ENCODE measurements around the gene CROCC. TPM values are rescaled to one million over a fixed set of nuclear protein-coding genes. Genes with fewer than 3 reads are reported as not detected.

CROCC gene
- total and polyA plus RNA-seq, 4 donors, result 2.9 to 8.3 (median 5.1) TPM

DNA sequence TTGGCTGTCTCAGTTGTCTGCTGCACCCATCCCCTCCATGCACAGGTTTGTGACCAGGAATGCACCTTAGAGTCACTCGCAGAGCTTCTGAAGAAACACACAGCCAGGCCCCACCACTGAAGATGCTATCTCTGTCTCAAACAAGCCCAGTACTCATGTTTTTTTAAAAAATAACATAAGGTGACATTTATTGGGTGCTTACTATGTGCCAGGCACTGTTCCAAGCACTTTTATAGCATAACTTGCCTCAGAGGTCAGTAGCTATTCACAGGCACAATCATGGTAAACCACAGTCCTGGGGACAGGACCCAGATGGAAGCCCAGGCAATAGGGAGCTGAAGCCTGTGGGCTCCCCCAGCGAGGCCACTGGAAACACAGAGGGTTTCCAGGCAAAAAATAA, 98.8 kb downstream of the CROCC start:
- H3K4me1 ChIP-seq (ENCODE audit: control insufficient read depth in 4 of 4, insufficient read depth in 4 of 4, low read length in 3 of 4), result no peaks in the 10 kb centered on the region
- H3K9ac ChIP-seq (ENCODE audit: low read depth in 1 of 2, low read length in 2 of 2), result no peak overlapping the region
- no peak overlapping the region for H3K4me3 ChIP-seq (ENCODE audit: low read depth in 1 of 3, low read length in 3 of 3)
- H3K36me3 ChIP-seq (ENCODE audit: control insufficient read depth in 4 of 4, insufficient read depth in 3 of 4, low read depth in 1 of 4, low read length in 3 of 4), result peaks cover 20 to 76% (median 61%) of the 10 kb centered on the region in 4 donors
- no peaks in the 10 kb centered on the region for H3K9me3 ChIP-seq (ENCODE audit: control insufficient read depth in 4 of 4, low read length in 3 of 4)
- no peak overlapping the region for H3K27ac ChIP-seq (ENCODE audit: low read depth in 1 of 2, low read length in 2 of 2)
- no peaks in the 10 kb centered on the region for H3K27me3 ChIP-seq (ENCODE audit: control insufficient read depth in 4 of 4, insufficient read depth in 4 of 4, low read length in 3 of 4)
- DNase-seq (ENCODE audit: low spot score), result no peak
- TF ChIP-seq, protein P1, sequence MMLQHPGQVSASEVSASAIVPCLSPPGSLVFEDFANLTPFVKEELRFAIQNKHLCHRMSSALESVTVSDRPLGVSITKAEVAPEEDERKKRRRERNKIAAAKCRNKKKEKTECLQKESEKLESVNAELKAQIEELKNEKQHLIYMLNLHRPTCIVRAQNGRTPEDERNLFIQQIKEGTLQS (IDR thresholded peaks at IDR 0.05), result no peak
- TF ChIP-seq MAX (IDR thresholded peaks at IDR 0.05), result no peak
- TF ChIP-seq, protein P2, sequence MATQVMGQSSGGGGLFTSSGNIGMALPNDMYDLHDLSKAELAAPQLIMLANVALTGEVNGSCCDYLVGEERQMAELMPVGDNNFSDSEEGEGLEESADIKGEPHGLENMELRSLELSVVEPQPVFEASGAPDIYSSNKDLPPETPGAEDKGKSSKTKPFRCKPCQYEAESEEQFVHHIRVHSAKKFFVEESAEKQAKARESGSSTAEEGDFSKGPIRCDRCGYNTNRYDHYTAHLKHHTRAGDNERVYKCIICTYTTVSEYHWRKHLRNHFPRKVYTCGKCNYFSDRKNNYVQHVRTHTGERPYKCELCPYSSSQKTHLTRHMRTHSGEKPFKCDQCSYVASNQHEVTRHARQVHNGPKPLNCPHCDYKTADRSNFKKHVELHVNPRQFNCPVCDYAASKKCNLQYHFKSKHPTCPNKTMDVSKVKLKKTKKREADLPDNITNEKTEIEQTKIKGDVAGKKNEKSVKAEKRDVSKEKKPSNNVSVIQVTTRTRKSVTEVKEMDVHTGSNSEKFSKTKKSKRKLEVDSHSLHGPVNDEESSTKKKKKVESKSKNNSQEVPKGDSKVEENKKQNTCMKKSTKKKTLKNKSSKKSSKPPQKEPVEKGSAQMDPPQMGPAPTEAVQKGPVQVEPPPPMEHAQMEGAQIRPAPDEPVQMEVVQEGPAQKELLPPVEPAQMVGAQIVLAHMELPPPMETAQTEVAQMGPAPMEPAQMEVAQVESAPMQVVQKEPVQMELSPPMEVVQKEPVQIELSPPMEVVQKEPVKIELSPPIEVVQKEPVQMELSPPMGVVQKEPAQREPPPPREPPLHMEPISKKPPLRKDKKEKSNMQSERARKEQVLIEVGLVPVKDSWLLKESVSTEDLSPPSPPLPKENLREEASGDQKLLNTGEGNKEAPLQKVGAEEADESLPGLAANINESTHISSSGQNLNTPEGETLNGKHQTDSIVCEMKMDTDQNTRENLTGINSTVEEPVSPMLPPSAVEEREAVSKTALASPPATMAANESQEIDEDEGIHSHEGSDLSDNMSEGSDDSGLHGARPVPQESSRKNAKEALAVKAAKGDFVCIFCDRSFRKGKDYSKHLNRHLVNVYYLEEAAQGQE (IDR thresholded peaks at IDR 0.05), result no peak
- TF ChIP-seq EGR1 (IDR thresholded peaks at IDR 0.05; ENCODE audit: low read depth in 2 of 2), result no peak
- no peak for TF ChIP-seq YY1 (IDR thresholded peaks at IDR 0.05)
- TF ChIP-seq HNF4G (IDR thresholded peaks at IDR 0.05), result no peak
- no peak for TF ChIP-seq FOXA2 (IDR thresholded peaks at IDR 0.05)
- no peak for TF ChIP-seq FOXA1 (IDR thresholded peaks at IDR 0.05)
- no peak for TF ChIP-seq RAD21 (IDR thresholded peaks at IDR 0.05)
- no peak for TF ChIP-seq SP1 (IDR thresholded peaks at IDR 0.05)
- TF ChIP-seq, protein P3, sequence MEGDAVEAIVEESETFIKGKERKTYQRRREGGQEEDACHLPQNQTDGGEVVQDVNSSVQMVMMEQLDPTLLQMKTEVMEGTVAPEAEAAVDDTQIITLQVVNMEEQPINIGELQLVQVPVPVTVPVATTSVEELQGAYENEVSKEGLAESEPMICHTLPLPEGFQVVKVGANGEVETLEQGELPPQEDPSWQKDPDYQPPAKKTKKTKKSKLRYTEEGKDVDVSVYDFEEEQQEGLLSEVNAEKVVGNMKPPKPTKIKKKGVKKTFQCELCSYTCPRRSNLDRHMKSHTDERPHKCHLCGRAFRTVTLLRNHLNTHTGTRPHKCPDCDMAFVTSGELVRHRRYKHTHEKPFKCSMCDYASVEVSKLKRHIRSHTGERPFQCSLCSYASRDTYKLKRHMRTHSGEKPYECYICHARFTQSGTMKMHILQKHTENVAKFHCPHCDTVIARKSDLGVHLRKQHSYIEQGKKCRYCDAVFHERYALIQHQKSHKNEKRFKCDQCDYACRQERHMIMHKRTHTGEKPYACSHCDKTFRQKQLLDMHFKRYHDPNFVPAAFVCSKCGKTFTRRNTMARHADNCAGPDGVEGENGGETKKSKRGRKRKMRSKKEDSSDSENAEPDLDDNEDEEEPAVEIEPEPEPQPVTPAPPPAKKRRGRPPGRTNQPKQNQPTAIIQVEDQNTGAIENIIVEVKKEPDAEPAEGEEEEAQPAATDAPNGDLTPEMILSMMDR (IDR thresholded peaks at IDR 0.05; ENCODE audit: low read depth, low read length, missing input control), result no peak
- no peak for TF ChIP-seq TAF1 (conservative IDR thresholded peaks at IDR 0.05)
- TF ChIP-seq ZBTB33 (IDR thresholded peaks at IDR 0.05), result no peak
- TF ChIP-seq JUND (IDR thresholded peaks at IDR 0.05), result no peak
- no peak for TF ChIP-seq RXRA (IDR thresholded peaks at IDR 0.05)
- TF ChIP-seq NR2F2 (IDR thresholded peaks at IDR 0.05), result no peak
- TF ChIP-seq GABPA (IDR thresholded peaks at IDR 0.05 in 1 of 2, conservative IDR thresholded peaks at IDR 0.05 in 1 of 2), result no peak
- TF ChIP-seq HNF4A (conservative IDR thresholded peaks at IDR 0.05), result no peak
- 95% methylated on average over 2 of the region's 2 CpGs for WGBS
